Central memory CD8-positive, alpha-beta T cell (primary cell): ENCODE results near the gene ETS1.

Experiments used
- ATAC-seq: fragments of 150-1000 bp; cut with Tn5 transposase; replicated peaks from 2 replicates; pipeline ENCODE4 v1.10.0; 2022; ENCODE audit warnings: mild to moderate bottlenecking, moderate FRiP score, moderate number of reproducible peaks; ENCODE audit not compliant: poor library complexity, severe bottlenecking; ENCODE audit errors: extremely low read depth
- DNase-seq, 2 donors: peaks; one replicate each; pipeline ENCODE4 v3.0.0; 2021; ENCODE audit warnings: low spot score in 2 of 2
- H3K27ac Mint-ChIP-seq: one replicate; pipeline ENCODE4 v1.8.0; 2022; ENCODE audit warnings: low read depth, mild to moderate bottlenecking, moderate library complexity, mixed read lengths
- H3K27me3 Mint-ChIP-seq: one replicate; pipeline ENCODE4 v1.8.0; 2022; ENCODE audit warnings: mixed read lengths
- H3K36me3 Mint-ChIP-seq: one replicate; pipeline ENCODE4 v1.8.0; 2022; ENCODE audit warnings: mild to moderate bottlenecking, moderate library complexity, mixed read lengths; ENCODE audit not compliant: insufficient read depth
- H3K4me1 Mint-ChIP-seq: one replicate; pipeline ENCODE4 v1.8.0; 2022; ENCODE audit warnings: mixed read lengths
- H3K4me3 Mint-ChIP-seq: one replicate; pipeline ENCODE4 v1.8.0; 2022; ENCODE audit warnings: mild to moderate bottlenecking, moderate library complexity, mixed read lengths
- H3K9me3 Mint-ChIP-seq: one replicate; pipeline ENCODE4 v1.8.0; 2022; ENCODE audit warnings: mixed read lengths

Gene ETS1

GRCh38 chr11:128492903-128493569, 94.3 kb downstream of the ETS1 start:
- Mint-ChIP-seq H3K27ac (peak overlapping the region; percentile 90), H3K9me3 (no peaks in the 10 kb centered on the region), H3K27me3 (no peaks in the 10 kb centered on the region), H3K4me3 (peak overlapping the region; percentile 61), H3K4me1 (peaks cover 95% of the 10 kb centered on the region), H3K36me3 (peaks cover 86% of the 10 kb centered on the region)
- DNase-seq (no peak), ATAC-seq (peak; percentile 59)

GRCh38 chr11:128492461-128492860, 94.9 kb downstream of the ETS1 start:
- peaks cover 86% of the 10 kb centered on the region for H3K36me3 Mint-ChIP-seq
- peaks cover 91% of the 10 kb centered on the region for H3K4me1 Mint-ChIP-seq
- H3K27me3 Mint-ChIP-seq = no peaks in the 10 kb centered on the region
- H3K4me3 Mint-ChIP-seq = peak overlapping the region; percentile 61
- peak overlapping the region; percentile 90 for H3K27ac Mint-ChIP-seq
- DNase-seq (no peak), ATAC-seq (no peak)
- no peaks in the 10 kb centered on the region for H3K9me3 Mint-ChIP-seq

- Mint-ChIP-seq H3K27ac (peak overlapping the region; percentile 90), H3K4me1 (peaks cover 88% of the 10 kb centered on the region), H3K36me3 (peaks cover 88% of the 10 kb centered on the region), H3K4me3 (peak overlapping the region; percentile 61), H3K27me3 (no peaks in the 10 kb centered on the region), H3K9me3 (no peaks in the 10 kb centered on the region)
- DNase-seq (no peak), ATAC-seq (no peak)
Measured at GRCh38 chr11:128491195-128491936, 96.0 kb downstream of the ETS1 start.

- no peaks in the 10 kb centered on the region for H3K27me3 Mint-ChIP-seq
- H3K4me1 Mint-ChIP-seq = peaks cover 88% of the 10 kb centered on the region
- peak overlapping the region; percentile 90 for H3K27ac Mint-ChIP-seq
- H3K4me3 Mint-ChIP-seq = peak overlapping the region; percentile 18
- H3K36me3 Mint-ChIP-seq = peaks cover 91% of the 10 kb centered on the region
- H3K9me3 Mint-ChIP-seq = no peaks in the 10 kb centered on the region
- DNase-seq (no peak), ATAC-seq (no peak)
Measured at GRCh38 chr11:128490092-128490491, 97.3 kb downstream of the ETS1 start.

GRCh38 chr11:128488471-128488870, 98.9 kb downstream of the ETS1 start:
- ATAC-seq (no peak), DNase-seq (no peak)
- no peaks in the 10 kb centered on the region for H3K27me3 Mint-ChIP-seq
- H3K4me3 Mint-ChIP-seq = peak overlapping the region; percentile 47
- peaks cover 98% of the 10 kb centered on the region for H3K36me3 Mint-ChIP-seq
- H3K9me3 Mint-ChIP-seq = no peaks in the 10 kb centered on the region
- H3K4me1 Mint-ChIP-seq = peaks cover 93% of the 10 kb centered on the region
- peak overlapping the region; percentile 90 for H3K27ac Mint-ChIP-seq

GRCh38 chr11:128487978-128488377, 99.4 kb downstream of the ETS1 start:
- Mint-ChIP-seq H3K9me3 (no peaks in the 10 kb centered on the region), H3K27ac (peak overlapping the region; percentile 90), H3K27me3 (no peaks in the 10 kb centered on the region), H3K4me1 (peaks cover 93% of the 10 kb centered on the region), H3K4me3 (peak overlapping the region; percentile 47), H3K36me3 (peaks cover 99% of the 10 kb centered on the region)
- ATAC-seq = no peak
- no peak for DNase-seq

GRCh38 chr11:128484172-128484571, 103.2 kb downstream of the ETS1 start:
- H3K4me1 Mint-ChIP-seq = peaks cover 93% of the 10 kb centered on the region
- no peaks in the 10 kb centered on the region for H3K27me3 Mint-ChIP-seq
- DNase-seq (no peak), ATAC-seq (no peak)
- H3K27ac Mint-ChIP-seq = peak overlapping the region; percentile 99
- peaks cover 100% of the 10 kb centered on the region for H3K36me3 Mint-ChIP-seq
- H3K4me3 Mint-ChIP-seq = peak overlapping the region; percentile 79
- H3K9me3 Mint-ChIP-seq = no peaks in the 10 kb centered on the region

GRCh38 chr11:128483211-128483788, 104.1 kb downstream of the ETS1 start:
- Mint-ChIP-seq H3K27me3 (no peaks in the 10 kb centered on the region), H3K4me3 (peak overlapping the region; percentile 79), H3K9me3 (no peaks in the 10 kb centered on the region), H3K27ac (peak overlapping the region; percentile 99), H3K36me3 (peaks cover 100% of the 10 kb centered on the region), H3K4me1 (peaks cover 93% of the 10 kb centered on the region)
- DNase-seq (peak in 1 of 2 donors; percentile 45), ATAC-seq (peak; percentile 72)

GRCh38 chr11:128482512-128483191, 104.7 kb downstream of the ETS1 start:
- DNase-seq (peak in 1 of 2 donors; percentile 54), ATAC-seq (peak; percentile 72)
- Mint-ChIP-seq H3K9me3 (no peaks in the 10 kb centered on the region), H3K4me1 (peaks cover 96% of the 10 kb centered on the region), H3K4me3 (peak overlapping the region; percentile 79), H3K27ac (peak overlapping the region; percentile 99), H3K36me3 (peaks cover 99% of the 10 kb centered on the region), H3K27me3 (no peaks in the 10 kb centered on the region)

- Mint-ChIP-seq H3K36me3 (peaks cover 99% of the 10 kb centered on the region), H3K9me3 (no peaks in the 10 kb centered on the region), H3K4me1 (peaks cover 100% of the 10 kb centered on the region), H3K27me3 (no peaks in the 10 kb centered on the region), H3K27ac (peak overlapping the region; percentile 99), H3K4me3 (peak overlapping the region; percentile 79)
- ATAC-seq (no peak), DNase-seq (no peak)
Measured at GRCh38 chr11:128482092-128482491, 105.3 kb downstream of the ETS1 start.

- H3K9me3 Mint-ChIP-seq = no peaks in the 10 kb centered on the region
- H3K27ac Mint-ChIP-seq = peak overlapping the region; percentile 99
- no peaks in the 10 kb centered on the region for H3K27me3 Mint-ChIP-seq
- no peak for ATAC-seq
- peak overlapping the region; percentile 79 for H3K4me3 Mint-ChIP-seq
- peaks cover 100% of the 10 kb centered on the region for H3K4me1 Mint-ChIP-seq
- DNase-seq = no peak
- peaks cover 99% of the 10 kb centered on the region for H3K36me3 Mint-ChIP-seq
Measured at GRCh38 chr11:128481135-128481534, 106.2 kb downstream of the ETS1 start.

- H3K27me3 Mint-ChIP-seq = no peaks in the 10 kb centered on the region
- DNase-seq (no peak), ATAC-seq (no peak)
- peak overlapping the region; percentile 79 for H3K4me3 Mint-ChIP-seq
- H3K9me3 Mint-ChIP-seq = no peaks in the 10 kb centered on the region
- peak overlapping the region; percentile 99 for H3K27ac Mint-ChIP-seq
- H3K4me1 Mint-ChIP-seq = peaks cover 100% of the 10 kb centered on the region
- H3K36me3 Mint-ChIP-seq = peaks cover 99% of the 10 kb centered on the region
Measured at GRCh38 chr11:128480665-128481064, 106.7 kb downstream of the ETS1 start.
